Activated CD8-positive, alpha-beta memory T cell treated with anti-CD3 and anti-CD28 coated beads for 4 hours (primary cell): ENCODE measurements around the gene TTC21A.

Experiments
- DNase-seq, 2 donors: peaks; one replicate each; pipeline ENCODE4 v3.0.0-alpha.2; 2020; ENCODE audit warnings: low read depth in 2 of 2

Gene TTC21A

DNA sequence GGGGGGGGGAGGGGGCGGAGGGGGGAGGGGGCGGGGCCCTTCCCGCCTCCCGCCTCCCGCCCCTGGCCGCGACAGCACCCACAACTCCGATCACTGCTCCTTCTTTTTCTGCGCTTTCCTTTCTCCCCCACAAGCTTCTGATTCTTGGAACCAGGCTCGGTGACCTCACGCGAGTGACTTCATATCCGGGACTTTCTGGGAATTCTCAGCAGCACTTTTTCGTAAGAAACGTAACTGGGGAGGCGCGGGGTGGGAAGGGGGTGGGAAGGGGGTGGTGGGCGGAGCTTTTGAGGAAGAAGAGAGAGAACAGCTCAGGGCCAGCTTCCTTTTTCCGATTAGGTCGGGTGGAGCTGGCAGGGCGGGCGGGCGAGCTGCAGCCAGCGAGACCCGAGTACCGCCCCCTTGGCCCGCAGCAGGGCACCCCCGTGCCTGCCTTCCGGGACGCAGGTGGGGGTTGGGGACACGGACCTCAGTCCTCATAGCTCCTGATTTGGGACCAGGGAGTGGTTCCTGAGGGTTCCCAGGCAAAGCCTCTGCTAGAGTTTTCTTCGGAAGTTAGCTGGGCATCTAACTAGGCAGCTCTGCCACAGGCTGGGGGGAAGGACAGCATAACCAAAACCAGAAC lies 70.3 kb downstream of the TTC21A start:
- peak; percentile 44 to 66 for DNase-seq

DNA sequence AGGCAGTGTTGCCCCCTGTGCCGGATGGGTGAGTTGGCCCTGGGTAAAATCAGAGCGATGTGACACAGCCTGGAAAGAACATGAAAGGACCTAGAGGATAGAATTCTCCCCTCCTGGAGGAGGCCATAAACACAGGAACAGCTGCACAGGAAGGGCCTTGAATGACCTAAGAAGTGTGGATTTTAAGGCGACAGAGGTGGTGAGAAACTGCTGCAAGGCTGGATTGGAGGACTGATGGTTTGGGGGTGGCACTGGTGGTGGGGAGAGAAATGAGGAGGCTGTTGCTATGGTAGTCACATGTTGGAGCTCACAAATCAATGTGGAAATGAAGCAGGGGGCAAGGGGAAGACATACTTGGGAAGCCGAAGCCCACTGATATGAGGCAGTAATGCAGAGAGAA lies 71.1 kb downstream of the TTC21A start:
- no peak for DNase-seq

DNA sequence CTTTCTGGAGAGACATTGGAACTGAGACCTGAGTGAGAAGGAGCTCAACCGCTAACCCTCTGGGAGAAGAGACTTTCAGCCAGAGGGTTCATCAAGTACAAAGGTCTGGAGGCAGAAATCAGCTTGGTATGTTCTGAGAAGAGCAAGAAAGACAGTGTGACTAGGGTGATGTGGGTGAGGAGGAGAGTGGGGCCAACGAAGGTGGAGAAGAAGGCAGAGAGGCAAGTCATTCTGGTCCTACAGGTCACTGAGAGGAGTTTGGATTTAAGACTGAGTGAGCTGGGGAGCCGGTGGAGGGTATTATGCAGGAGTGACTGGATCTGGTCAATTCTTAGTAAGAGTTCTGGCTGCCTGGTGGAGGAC lies 72.7 kb downstream of the TTC21A start:
- no peak for DNase-seq

DNA sequence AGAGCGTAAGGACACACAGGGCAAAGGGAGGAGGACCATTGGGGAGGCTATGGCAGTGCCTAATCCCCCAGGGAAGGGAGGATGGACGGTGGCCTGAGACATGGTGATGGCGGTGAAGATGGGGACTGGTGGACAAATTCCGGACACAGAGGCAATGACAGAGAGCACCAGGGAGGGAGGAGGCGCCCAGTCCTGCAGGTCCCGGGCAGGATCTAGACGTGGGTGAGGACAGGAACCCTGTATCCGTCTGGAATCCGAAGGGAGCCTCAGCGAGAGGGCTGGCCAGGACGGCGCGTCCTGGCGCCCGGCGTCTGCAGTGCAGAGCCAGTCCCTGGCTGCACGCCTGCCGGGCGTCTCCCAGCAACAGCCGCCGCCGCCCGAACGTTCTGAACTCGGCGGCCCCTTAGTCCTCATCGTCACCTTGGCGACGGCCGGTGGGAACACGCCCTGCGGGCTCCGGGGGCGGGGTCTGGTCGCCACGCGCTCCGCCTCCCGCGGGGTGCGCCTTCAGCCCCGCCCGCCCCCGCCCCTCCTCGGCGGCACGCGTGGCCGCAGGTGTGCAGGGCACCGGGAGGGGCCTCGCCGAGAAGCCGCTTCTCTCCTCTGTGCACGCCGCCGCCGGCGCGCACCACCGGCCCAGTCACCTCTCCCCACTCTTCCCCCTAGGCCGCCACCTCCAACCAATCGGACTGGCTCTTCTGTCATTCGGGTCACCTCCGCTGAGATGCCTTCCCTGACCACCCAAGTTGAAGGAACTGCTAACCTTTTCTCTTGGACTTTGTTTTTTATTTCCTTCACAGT lies 73.3 kb downstream of the TTC21A start:
- DNase-seq, result peak; percentile 77 to 82

DNA sequence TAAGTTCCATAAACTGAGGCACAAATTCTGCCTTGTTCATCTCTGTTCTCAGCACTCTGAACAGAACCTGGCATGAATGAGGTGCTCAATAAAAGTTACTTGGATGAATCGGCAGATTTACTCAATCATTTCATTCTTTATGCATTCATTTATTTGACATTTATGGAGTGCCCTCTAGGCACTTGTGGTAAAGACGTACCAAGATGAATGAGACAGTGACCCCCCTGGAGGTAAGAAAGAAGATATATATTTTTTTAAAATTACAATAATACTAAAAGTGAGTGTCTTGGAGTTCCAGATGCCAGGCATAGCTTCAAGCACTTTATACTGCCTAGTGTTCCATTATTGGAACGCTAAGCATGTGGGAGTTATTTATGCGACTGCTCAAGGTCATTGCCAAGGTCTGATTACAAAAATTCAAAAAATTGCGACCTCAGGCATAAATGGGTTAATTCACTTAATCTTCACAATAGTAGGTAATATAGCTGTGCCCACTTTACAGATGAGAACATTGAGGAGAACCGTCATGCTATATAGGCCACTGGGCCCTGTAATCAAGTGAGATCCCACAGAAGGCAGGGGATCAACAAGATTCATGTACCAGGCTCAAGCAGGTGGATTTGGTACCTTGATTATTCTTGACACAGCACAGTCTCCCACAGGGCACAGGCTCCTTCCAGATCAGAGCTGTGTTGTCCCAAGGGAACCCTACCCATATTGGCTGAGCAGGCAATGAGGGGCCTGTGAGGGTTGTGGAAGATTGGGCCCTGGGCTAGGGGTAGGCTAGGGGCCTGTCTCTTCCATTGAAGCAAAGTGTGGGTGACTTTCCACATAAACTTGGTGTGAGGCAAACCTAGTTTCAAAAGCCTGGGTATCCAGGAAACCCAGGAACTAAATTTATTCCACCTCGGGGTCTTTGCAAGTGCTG lies 74.2 kb downstream of the TTC21A start:
- no peak for DNase-seq

DNA sequence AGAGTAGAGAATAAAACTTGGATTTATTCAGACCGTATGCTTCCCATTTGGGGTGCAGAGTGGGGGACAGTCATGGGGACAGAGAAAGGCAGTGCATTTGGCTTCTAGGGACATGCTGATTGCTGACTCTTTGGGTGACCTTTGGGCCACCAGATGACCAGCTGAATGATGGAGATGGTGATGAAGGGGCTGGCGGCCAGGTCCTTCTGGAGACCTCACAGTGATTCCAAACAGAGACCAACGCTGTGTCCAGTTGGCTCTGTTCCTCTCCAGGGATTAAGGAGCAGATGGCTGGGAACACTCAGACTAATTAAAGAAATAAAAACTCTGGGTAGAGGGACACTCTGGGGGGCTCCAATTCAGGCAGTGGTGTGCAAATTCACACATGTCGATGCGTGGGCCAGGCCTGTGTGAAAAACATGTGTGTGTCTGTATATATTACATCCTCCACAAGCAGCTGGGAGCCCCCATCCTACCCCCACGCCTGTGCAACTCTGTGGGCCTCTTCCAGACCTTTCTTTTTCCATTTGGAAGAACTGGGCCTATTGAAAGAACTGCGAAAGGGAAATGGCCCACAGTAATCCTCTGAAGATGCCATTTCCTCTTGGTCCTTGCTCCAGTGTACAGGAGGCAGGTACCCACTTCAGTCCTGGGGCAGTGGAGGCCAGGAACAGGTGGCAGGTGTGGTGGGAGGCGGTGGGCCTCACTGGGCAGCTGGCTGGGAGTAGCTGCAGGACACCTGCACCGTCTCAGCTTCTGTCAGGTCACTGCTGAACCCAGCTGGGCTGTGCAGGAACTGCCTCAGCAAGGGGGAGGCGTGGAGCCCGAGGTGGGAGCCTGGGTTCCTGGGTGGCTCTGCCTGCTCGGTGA lies 76.0 kb downstream of the TTC21A start:
- DNase-seq, result no peak

DNA sequence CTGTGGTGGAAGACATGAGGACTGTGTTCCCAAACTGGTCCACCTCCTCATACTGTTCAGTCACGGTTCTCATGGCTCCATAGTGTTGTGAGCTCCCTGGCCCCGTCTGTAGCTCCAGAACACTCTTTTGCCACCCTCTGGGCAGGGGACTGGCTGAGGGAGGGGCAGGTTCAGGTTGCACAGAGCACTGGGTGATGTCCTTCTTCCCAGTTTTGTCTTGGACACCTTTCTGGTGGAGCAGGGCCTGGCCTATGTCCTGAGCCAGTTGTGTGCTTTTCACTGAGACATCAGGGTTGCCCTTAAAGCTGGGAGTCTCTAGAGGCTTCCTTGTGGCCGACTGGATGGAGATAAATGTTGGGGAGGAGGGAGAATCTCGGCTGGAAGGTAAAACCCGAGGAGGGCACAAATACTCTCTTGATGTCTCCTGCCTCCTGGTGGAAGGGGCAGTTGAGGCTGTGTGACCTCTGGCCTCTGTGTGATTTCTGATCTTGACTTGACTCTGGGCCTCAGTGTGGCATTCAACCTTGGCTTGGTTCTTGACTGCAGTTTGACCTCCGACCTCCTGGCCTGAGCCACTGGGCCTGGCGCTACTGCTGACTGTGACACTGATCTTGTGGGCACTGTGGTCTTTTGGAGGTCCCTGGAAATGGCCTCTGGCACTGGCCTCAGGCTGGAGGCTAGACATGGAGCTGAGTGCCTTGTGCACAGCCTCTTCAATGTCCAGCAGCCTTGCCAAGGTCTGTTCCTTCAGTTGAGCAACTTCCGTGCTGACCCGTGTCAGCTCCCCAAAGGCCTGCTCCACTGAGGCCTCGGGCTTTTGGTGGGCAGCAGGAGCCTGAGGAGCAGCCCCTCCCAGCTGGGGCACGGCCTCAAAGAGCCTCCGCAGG lies 76.8 kb downstream of the TTC21A start:
- DNase-seq, result no peak

DNA sequence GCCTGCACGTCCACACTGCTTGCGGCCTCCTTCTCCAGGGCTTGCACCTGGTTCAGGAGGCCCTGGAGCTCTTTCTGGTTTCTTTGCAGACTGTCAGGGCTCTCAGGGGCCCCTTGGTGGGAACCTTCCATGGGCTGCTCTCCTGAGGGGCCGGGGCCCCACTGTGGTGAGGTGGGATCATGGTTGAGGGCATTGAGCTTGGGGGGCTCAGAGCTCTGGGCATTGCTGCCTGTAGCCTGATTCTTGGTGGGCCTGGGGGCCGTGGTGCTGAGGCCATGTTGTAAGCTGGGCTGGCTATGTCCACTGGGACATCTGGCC lies 77.4 kb downstream of the TTC21A start:
- no peak for DNase-seq

DNA sequence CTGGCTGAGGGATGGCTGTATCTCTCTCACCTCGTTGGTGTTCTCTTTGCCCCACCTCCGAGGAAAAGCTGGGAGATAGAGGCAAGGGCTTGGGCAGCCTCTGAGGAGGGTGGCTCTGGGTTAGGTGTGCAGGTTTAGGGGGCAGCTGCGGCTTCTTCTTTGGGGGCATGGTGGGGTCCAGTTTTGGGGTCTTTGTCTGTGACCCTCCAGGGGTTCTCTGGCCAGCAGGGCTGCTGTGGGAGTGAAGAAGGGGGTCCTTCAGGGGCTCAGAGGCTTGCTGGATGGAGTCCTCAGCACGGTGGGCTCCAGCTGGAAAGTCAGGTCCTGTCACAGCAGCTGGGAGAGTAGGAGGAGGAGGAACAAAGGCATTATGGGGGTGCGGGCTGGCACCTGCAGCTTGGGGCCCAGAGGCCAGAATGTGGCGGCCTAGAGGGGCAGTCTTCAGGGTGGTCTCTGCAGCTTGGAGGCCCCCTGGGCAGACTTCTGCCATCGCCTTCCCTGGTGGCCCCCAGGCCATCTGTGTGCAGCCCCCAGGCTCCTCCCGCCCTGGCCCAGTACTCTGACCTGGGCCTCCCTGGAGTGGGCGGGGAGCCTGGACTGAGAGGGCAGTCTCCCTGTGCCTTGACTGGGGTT lies 78.0 kb downstream of the TTC21A start:
- no peak for DNase-seq

DNA sequence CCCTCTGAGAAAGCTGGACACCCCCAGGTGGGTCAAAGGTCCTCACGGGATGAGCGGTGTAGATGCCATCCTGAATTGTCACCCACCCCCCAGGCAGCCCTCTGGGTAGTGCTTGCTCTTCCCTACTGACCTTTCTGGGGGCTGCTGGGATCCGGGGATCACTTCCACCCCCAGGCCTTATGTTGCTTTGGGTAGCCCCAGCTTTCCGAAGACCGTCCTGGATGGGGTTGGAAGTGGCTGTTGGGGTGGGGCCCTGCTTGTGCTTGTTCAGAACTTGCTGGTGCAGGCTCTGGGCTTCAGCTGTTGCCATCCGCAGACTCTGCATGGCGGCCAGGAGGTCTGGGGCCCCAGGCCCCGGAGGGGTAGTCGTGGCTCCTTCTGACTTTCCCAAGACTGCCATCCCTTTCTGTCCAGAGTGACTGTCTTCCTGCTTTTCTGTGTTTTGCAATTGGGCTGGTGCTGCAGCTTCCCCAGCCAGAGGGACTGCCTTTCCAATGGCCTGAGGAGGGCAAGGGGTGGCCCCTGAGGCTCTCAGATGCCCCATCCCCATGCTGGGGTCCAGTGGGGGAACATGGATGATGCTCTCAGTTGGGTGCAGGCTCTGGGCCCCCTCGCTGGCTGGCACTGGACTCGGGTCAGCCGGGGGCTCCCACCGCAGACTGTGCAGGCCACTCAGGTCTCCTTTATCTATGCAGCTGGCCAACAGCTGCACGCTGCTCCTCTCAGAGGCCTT lies 78.6 kb downstream of the TTC21A start:
- no peak for DNase-seq

DNA sequence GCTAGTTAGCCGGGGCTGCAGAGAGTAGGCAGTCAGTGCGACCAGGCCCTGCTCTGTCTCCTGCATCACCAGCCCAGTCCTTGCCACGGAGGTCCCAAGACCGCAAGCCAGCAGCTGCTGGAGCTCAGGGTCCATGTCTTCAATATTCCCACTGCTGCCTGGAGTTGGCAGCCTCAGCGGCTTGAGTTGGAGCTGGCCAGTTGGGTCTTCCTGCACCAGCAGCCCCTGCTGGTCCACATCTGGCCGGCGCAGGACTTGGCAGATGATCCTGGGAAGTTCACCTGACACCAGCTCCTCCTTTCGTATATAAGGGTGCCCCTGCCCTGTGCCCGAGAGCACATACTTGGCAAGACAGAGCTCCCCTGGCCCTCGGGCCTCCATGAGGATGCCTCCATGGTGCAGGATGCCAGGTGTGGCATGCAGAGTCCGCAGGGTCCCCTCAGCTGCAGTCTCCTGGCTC lies 79.2 kb downstream of the TTC21A start:
- DNase-seq, result no peak

DNA sequence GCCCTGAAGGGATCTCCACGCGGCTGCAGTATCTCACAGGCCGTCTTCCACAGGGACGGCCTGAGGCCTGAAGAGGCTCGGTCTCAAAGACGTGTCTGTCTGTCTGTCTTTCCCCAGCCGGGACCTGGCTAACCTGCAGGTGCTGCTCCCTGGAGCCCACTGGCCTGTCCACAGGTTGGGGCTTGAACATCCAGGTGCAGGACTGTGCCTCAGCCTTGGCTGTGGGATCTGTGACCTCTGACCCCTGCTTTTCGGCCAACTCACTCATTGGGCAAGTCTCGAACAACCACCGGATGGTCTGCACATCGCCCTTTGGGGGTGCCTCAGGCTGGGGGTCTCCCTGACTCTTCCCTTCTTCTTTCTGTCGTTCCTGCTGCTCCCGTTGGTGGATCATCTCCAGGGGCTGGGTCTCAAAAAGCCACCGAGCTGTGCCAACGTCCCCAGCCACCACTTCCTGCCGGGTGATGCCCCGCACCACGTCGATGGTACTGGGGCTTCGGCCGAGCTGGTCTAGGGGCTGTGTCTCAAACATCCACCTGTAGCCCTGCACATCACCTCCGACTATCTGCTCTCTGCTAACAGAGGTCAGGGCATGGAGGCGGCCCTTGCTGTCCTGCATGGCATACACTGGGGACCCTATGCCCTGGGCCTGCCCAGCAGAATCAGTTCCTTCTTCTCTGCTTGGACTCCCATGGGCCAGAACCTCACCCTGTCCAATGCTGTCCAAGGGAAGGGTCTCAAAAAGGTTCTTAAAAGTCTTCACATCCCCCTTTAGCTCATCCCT lies 80.1 kb downstream of the TTC21A start:
- no peak for DNase-seq
